Measurements from ENCODE around the gene RHOBTB3. TPM values are rescaled to one million over a fixed set of nuclear protein-coding genes. Genes with fewer than 3 reads are reported as not detected.

RHOBTB3 gene
- total RNA-seq, 1 experiment from 2014 or later: 95.2 TPM

- Histone ChIP-seq H3K27ac (ENCODE audit: low read length) (peak overlapping the region; percentile 98), H3K4me1 (ENCODE audit: control insufficient read depth, insufficient read depth, low read length) (peaks cover 47% of the 10 kb centered on the region)
- BruUV-seq (replicated peaks): no TSS peak
Measured at GRCh38 chr5:95726811-95727763, 4.0 kb upstream of the RHOBTB3 start.

GRCh38 chr5:95727764-95728191 is 3.4 kb upstream of the RHOBTB3 start:
- CTCF ChIA-PET: no interaction called here
- Histone ChIP-seq H3K4me1 (ENCODE audit: control insufficient read depth, insufficient read depth, low read length) (peaks cover 47% of the 10 kb centered on the region), H3K4me3 (ENCODE audit: low read depth in 2 of 2, low read length in 2 of 2) (no peak overlapping the region), H3K27me3 (ENCODE audit: control insufficient read depth, insufficient read depth, low read length) (no peaks in the 10 kb centered on the region), H3K9me3 (ENCODE audit: control insufficient read depth, insufficient read depth, low read depth, low read length) (no peaks in the 10 kb centered on the region), H3K27ac (ENCODE audit: low read length) (peak overlapping the region; percentile 98), H3K36me3 (ENCODE audit: control insufficient read depth, insufficient read depth, low read length) (no peaks in the 10 kb centered on the region; the same call in 1 of the 2 replicates)
- POLR2A ChIA-PET: interaction anchor here (0.6 kb wide), 1 partner anchor 18 kb away, joined by 5 read pairs; no protein-coding TSS in a partner anchor
- in situ Hi-C loops (cut with HindIII; ENCODE audit: low pct_unique_long_range_greater_than_20kb, low sequenced_read_pairs): no loop called here
- TF ChIP-seq SIN3A (IDR thresholded peaks at IDR 0.05; ENCODE audit: borderline replicate concordance, insufficient read depth, low read depth, low read length): no peak
- no peak for TF ChIP-seq REST (IDR thresholded peaks at IDR 0.05; ENCODE audit: insufficient read depth in 1 of 2, low read depth in 2 of 2, low read length in 1 of 2)
- TF ChIP-seq TCF7L2 (IDR thresholded peaks at IDR 0.05; ENCODE audit: low read depth, low read length): no peak
- TF ChIP-seq POLR2AphosphoS5 (IDR thresholded peaks at IDR 0.05; ENCODE audit: low read depth, low read length): no peak
- no peak for TF ChIP-seq CTCF (IDR thresholded peaks at IDR 0.05)
- DNase-seq (ENCODE audit: low read depth, low spot score) (no peak), ATAC-seq (no peak)
- no TSS peak for BruUV-seq (replicated peaks)
- intact Hi-C loops (cut with micrococcal nuclease; ENCODE audit: unreplicated experiment): no loop called here

More at GRCh38 chr5:95726811-95727763, 4.0 kb upstream of the RHOBTB3 start:
- no peaks in the 10 kb centered on the region for H3K9me3 ChIP-seq (ENCODE audit: control insufficient read depth, insufficient read depth, low read depth, low read length)
- no peaks in the 10 kb centered on the region for H3K27me3 ChIP-seq (ENCODE audit: control insufficient read depth, insufficient read depth, low read length)
- intact Hi-C loops (cut with micrococcal nuclease; ENCODE audit: unreplicated experiment) (no loop called here), in situ Hi-C loops (cut with HindIII; ENCODE audit: low pct_unique_long_range_greater_than_20kb, low sequenced_read_pairs) (no loop called here)
- H3K4me3 ChIP-seq (ENCODE audit: low read depth in 2 of 2, low read length in 2 of 2): peak overlapping the region in 1 of 2 experiments; percentile 28; a peak in 2 of 4 replicates
- no peaks in the 10 kb centered on the region for H3K36me3 ChIP-seq (ENCODE audit: control insufficient read depth, insufficient read depth, low read length)
- no peak for DNase-seq (ENCODE audit: low read depth, low spot score)
- CTCF ChIA-PET: no interaction called here
- no peak for ATAC-seq
- TF ChIP-seq POLR2AphosphoS5 (IDR thresholded peaks at IDR 0.05; ENCODE audit: low read depth, low read length): no peak
- TF ChIP-seq REST (IDR thresholded peaks at IDR 0.05; ENCODE audit: insufficient read depth in 1 of 2, low read depth in 2 of 2, low read length in 1 of 2): no peak
- POLR2A ChIA-PET: no interaction called here

Data from Panc1 (cell line).